Hepatocyte (in vitro differentiated cells): ENCODE data around the gene NPY. TPM values are rescaled to one million over a fixed set of nuclear protein-coding genes. Genes with fewer than 3 reads are reported as not detected.

ENCODE experiments used
- DNase-seq: peaks from one replicate; pipeline ENCODE4 v3.0.0-alpha.2; 2016; ENCODE audit warnings: low spot score
- H2AFZ ChIP-seq: fragments of 200-600 bp; sonication (generic); 2 replicates; pipeline ENCODE4 v1.6.0; 2016; ENCODE audit warnings: antibody characterized with exemption, mild to moderate bottlenecking
- H3K27ac ChIP-seq: fragments of 200-600 bp; sonication (generic); 2 replicates; pipeline ENCODE4 v1.5.1; 2016; ENCODE audit warnings: mild to moderate bottlenecking
- H3K27me3 ChIP-seq: fragments of 200-600 bp; sonication (generic); 2 replicates; pipeline ENCODE4 v1.6.1; 2016
- H3K36me3 ChIP-seq: fragments of 200-600 bp; sonication (generic); replicated peaks from 2 replicates; pipeline ENCODE4 v1.5.1; 2016; ENCODE audit warnings: low read depth; ENCODE audit not compliant: insufficient read depth
- H3K4me1 ChIP-seq: fragments of 200-600 bp; sonication (generic); 2 replicates; pipeline ENCODE4 v1.5.1; 2016; ENCODE audit warnings: mild to moderate bottlenecking, moderate library complexity; ENCODE audit not compliant: insufficient read depth
- H3K4me2 ChIP-seq: fragments of 200-600 bp; sonication (generic); 2 replicates; pipeline ENCODE4 v1.6.0; 2016
- H3K4me3 ChIP-seq: fragments of 200-600 bp; sonication (generic); 2 replicates; pipeline ENCODE4 v1.5.1; 2016; ENCODE audit warnings: mild to moderate bottlenecking
- H3K79me2 ChIP-seq: fragments of 200-600 bp; sonication (generic); 2 replicates; pipeline ENCODE4 v1.6.0; 2017; ENCODE audit warnings: mild to moderate bottlenecking
- H3K9me2 ChIP-seq: fragments of 200-600 bp; sonication (generic); replicated peaks from 2 replicates; pipeline ENCODE4 v1.6.0; 2017; ENCODE audit warnings: mild to moderate bottlenecking; ENCODE audit not compliant: insufficient read depth
- H3K9me3 ChIP-seq: fragments of 200-600 bp; sonication (generic); 2 replicates; pipeline ENCODE4 v1.5.1; 2016; ENCODE audit warnings: low read depth, mild to moderate bottlenecking
- H4K20me1 ChIP-seq: fragments of 200-600 bp; sonication (generic); 2 replicates; pipeline ENCODE4 v1.6.0; 2016; ENCODE audit warnings: mild to moderate bottlenecking; ENCODE audit not compliant: insufficient read depth, poor library complexity, severe bottlenecking
- EZH2 ChIP-seq: fragments of 200-600 bp; sonication (generic); IDR thresholded peaks from 2 replicates; pipeline ENCODE4 v1.6.1; 2016; ENCODE audit warnings: antibody characterized with exemption, mild to moderate bottlenecking, borderline replicate concordance
- EZH2phosphoT487 ChIP-seq: fragments of 200-600 bp; sonication (generic); IDR thresholded peaks from one replicate; pipeline ENCODE4 v1.6.1; 2018; ENCODE audit warnings: antibody characterized with exemption, mild to moderate bottlenecking, low read depth, moderate library complexity; ENCODE audit not compliant: unreplicated experiment, severe bottlenecking
- WGBS: methylation state at CpG from one replicate; pipeline ENCODE4 v1.1.6; 2016; ENCODE audit warnings: low lambda C conversion rate; ENCODE audit errors: missing lambda C conversion rate; 5-methylcytosine and 5-hydroxymethylcytosine counted together
- polyA plus RNA-seq: library from polyadenylated mRNA; unstranded; fragments of >200 nt; fragmentation: Nextera tagmentation; extraction: Ambion mirVana; gene quantifications from 2 replicates; pipeline ENCODE4 v1.2.1, GENCODE V29; 2016
- total RNA-seq: library from RNA; depleted of rRNA; stranded (reverse); fragments of >200 nt; gene quantifications from 2 replicates; pipeline ENCODE4 v1.2.3, GENCODE V29; 2014
- TF ChIP-seq, protein P1 (sequence below): fragments of 200-600 bp; sonication (generic); IDR thresholded peaks from 2 replicates; pipeline ENCODE4 v1.5.1; 2016; ENCODE audit warnings: antibody characterized with exemption, mild to moderate bottlenecking; ENCODE audit not compliant: poor library complexity

The NPY gene
- total and polyA plus RNA-seq, 2 experiments from 2014 or later = 9.4 to 19.8 TPM

DNA sequence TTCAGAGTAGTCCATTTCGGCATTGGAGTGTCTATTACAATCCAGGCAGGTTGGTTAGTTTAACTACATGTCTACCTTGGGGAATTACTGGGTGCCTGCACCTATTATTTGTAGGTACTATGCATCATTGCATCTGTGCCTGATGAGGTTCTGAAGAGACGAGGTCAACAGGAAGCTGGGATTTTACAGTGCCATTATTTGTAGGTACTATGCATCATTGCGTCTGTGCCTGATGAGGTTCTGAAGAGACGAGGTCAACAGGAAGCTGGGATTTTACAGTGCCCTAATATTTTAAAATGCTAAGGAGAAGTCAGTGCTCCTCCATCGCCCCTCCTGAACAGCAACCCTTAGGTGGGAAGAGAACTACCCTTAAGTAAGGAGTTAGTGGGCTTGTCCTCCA is 41.7 kb downstream of the NPY start:
- Histone ChIP-seq H2AFZ (no peak overlapping the region), H3K27me3 (no peaks in the 10 kb centered on the region), H3K27ac (no peak overlapping the region), H3K4me1 (no peaks in the 10 kb centered on the region), H4K20me1 (no peaks in the 10 kb centered on the region), H3K4me2 (no peak overlapping the region), H3K9me3 (no peaks in the 10 kb centered on the region), H3K36me3 (no peaks in the 10 kb centered on the region), H3K79me2 (no peaks in the 10 kb centered on the region), H3K9me2 (no peaks in the 10 kb centered on the region), H3K4me3 (no peak overlapping the region)
- no peak for DNase-seq
- WGBS = 81% methylated on average over 5 of the region's 5 CpGs
- TF ChIP-seq EZH2phosphoT487 (no peak), EZH2 (no peak)
- TF ChIP-seq, protein P1, sequence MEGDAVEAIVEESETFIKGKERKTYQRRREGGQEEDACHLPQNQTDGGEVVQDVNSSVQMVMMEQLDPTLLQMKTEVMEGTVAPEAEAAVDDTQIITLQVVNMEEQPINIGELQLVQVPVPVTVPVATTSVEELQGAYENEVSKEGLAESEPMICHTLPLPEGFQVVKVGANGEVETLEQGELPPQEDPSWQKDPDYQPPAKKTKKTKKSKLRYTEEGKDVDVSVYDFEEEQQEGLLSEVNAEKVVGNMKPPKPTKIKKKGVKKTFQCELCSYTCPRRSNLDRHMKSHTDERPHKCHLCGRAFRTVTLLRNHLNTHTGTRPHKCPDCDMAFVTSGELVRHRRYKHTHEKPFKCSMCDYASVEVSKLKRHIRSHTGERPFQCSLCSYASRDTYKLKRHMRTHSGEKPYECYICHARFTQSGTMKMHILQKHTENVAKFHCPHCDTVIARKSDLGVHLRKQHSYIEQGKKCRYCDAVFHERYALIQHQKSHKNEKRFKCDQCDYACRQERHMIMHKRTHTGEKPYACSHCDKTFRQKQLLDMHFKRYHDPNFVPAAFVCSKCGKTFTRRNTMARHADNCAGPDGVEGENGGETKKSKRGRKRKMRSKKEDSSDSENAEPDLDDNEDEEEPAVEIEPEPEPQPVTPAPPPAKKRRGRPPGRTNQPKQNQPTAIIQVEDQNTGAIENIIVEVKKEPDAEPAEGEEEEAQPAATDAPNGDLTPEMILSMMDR = no peak

DNA sequence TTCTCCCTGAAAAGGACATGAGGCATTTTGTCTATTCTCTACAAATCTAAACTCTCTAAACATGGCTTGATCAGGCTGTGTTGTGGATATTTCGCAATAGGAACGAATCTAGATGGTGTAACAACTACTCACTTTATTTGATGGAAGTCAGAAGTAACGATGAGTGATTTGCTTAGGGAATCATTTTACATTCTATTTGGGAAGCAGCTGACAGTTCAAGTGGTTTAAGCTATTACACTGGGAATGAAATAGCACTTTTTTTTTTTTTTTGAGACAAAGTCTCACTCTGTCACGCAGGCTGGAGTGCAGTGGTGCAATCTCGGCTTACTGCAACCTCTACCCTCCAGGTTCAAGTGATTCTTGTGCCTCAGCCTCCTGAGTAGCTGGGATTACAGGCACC is 44.1 kb downstream of the NPY start:
- Histone ChIP-seq H3K4me1 (no peaks in the 10 kb centered on the region), H3K27me3 (no peaks in the 10 kb centered on the region), H3K4me3 (no peak overlapping the region), H4K20me1 (no peaks in the 10 kb centered on the region), H3K9me2 (no peaks in the 10 kb centered on the region), H3K36me3 (no peaks in the 10 kb centered on the region), H3K27ac (peak overlapping the region; percentile 1), H3K4me2 (no peak overlapping the region), H2AFZ (no peak overlapping the region), H3K9me3 (no peaks in the 10 kb centered on the region), H3K79me2 (no peaks in the 10 kb centered on the region)
- no peak for TF ChIP-seq EZH2phosphoT487
- DNase-seq = no peak
- WGBS = 79% methylated on average over 5 of the region's 5 CpGs

DNA sequence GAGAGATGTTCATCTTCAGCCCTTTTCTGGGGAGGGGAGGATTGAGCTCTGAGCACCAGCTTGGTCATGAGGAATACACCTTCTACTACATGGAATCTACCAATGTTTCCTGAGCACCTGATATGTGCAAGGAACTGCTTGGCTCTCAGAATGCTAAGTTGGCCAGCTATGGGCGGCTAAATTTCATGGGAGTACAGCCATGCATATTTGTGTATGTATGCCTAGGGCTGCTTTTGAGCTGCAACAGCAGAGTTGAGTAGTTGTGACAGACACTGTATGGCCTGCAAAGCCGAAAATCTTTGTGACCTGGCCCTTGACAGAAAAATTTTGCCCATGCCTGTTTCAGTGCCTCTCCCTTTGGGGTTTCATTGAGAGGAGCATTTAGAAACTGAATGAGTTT is 44.9 kb downstream of the NPY start:
- Histone ChIP-seq H3K27me3 (no peaks in the 10 kb centered on the region), H3K4me2 (no peak overlapping the region), H3K4me1 (no peaks in the 10 kb centered on the region), H3K9me3 (no peaks in the 10 kb centered on the region), H4K20me1 (no peaks in the 10 kb centered on the region), H3K4me3 (no peak overlapping the region), H3K9me2 (no peaks in the 10 kb centered on the region), H2AFZ (no peak overlapping the region), H3K79me2 (no peaks in the 10 kb centered on the region), H3K27ac (no peak overlapping the region), H3K36me3 (no peaks in the 10 kb centered on the region)
- TF ChIP-seq, protein P1 = no peak
- TF ChIP-seq EZH2 (no peak), EZH2phosphoT487 (no peak)
- no peak for DNase-seq
- WGBS = 95% methylated on average over 2 of the region's 2 CpGs

DNA sequence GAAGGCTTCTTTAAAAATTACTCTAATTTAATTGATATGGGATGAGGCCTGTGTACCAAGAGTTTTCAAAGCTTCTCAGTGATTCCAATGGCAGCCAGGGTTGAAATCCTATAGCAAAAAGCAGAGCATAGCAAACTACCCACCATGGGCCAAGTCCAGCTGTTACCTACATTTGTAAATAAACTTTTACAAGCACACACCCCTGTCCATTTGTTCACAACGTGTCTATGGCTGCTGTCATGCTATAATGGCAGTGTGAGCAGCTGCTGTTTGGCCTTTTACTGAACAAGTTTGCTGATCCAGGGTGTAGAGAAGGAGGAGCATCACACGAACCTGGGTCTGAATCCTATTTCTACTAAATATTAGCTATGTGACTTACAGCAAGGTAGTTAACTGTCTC is 50.0 kb downstream of the NPY start:
- Histone ChIP-seq H3K36me3 (no peaks in the 10 kb centered on the region), H3K4me1 (no peaks in the 10 kb centered on the region), H3K9me2 (no peaks in the 10 kb centered on the region), H3K4me2 (no peak overlapping the region), H3K27me3 (peaks cover 10% of the 10 kb centered on the region), H3K27ac (no peak overlapping the region), H3K79me2 (no peaks in the 10 kb centered on the region), H4K20me1 (no peaks in the 10 kb centered on the region), H3K9me3 (no peaks in the 10 kb centered on the region), H2AFZ (no peak overlapping the region), H3K4me3 (no peak overlapping the region)
- TF ChIP-seq, protein P1 = no peak
- TF ChIP-seq EZH2phosphoT487 (no peak), EZH2 (no peak)
- no peak for DNase-seq
- 58% methylated on average over 2 of the region's 2 CpGs for WGBS
